Hypothalamus (tissue), 51 donors: ENCODE data around the gene GIMD1.
"Not testable (repeated sequence)": the region's sequence is repeated elsewhere in the genome, so short reads cannot be mapped to it uniquely, and the experiment has no call there.

Experiments
- DNase-seq, 51 donors: peaks; one replicate each; lab custom pipeline; 2025; lab: John Stamatoyannopoulos, UW

The GIMD1 gene

DNA sequence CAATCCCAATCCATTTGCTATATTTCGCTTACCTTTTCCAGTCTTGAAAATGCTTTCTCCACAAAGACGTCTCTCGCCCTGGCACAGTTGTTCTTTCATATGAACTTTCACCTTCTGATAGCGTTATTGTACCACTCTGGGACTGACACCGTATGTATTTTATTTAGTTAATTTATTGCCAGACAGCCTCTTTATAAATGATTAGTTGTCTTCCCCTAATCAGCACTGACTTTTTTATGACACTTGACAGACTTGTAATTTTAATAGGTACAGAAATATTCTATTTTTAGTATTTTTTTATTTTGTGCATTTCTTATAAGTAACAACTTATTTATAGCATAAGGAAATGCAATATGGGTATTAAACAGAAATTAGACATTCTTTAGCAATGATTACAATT lies at the start of gene GIMD1:
Gene GIMD1, minus strand, starts transcription at position 101 of the 400 bp plus-strand sequence. CDS start 1,343 bp downstream, outside the sequence.
- no peak for DNase-seq

DNA sequence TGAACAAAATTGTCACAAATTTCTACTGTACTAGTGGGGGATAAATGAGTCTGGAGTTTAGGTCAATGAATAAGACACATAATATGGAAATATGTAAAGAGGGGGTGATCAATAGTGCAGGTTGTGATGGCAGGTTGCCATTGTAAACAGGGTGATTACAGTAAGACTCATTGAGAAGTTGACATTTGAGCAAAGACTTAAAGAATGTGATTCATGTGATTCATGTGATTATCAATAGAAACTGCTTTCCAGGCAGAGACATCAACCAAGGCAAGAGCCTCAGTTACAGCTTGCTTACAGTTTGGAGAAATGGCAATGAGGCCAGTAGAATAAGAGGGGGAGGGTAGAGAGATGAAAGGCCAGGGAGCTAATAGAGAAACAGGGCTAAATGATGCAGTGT lies 45.8 kb upstream of the GIMD1 start:
- DNase-seq = no peak

DNA sequence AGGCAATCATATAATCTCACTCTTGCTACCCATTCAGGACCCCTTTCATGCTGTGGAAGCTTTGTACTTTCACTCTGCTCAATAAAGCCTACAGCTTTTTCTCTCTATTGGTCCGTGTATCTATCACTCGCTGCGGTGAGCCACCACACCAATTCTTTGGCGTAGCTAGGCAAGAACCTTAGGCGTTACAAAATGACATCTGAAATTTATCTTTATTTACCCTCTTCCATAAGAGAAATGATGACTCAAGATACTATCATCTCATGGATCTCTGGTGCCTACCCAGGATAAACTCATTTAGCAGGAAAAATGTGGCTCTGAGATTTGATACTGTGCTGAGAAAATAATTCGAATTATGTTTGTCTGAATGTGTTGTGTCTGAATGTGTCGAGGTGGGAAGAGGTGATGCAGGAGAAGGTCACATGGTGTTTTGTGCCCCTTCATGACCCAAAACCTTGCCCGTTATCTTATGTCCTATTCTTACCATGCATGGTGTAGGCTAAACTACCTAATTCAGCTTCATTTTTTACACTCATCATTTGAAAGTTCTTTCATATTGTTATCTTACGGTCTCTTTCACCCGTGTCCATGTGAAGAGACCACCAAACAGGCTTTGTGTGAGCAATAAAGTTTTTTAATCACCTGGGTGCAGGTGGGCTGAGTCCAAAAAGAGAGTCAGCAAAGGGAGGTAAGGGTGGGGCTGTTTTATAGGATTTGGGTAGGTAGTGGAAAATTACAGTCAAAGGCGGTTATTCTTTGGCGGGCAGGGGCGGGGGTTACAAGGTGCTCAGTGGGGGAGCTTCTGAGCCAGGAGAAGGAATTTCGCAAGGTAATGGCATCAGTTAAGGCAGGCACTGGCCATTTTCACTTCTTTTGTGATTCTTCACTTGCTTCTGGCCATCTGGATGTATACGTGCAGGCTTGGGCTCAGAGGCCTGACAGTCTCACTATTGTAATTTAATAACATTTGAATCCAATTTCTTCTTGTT lies 41.6 kb upstream of the GIMD1 start:
- no peak for DNase-seq

DNA sequence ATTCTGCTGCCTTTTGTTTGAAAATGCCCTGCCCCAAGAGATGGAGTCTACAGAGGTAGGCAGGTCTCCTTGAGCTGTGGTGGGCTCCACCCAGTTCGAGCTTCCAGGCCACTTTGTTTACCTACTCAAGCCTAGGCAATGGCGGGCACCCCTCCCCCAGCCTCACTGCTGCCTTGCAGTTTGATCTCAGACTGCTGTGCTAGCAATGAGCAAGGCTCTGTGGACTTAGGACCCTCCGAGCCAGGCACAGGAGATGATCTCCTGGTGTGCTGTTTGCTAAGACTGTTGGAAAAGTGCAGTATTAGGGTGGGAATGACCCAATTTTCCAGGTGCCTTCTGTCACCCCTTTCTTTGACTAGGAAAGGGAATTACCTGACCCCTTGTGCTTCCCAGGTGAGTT lies 39.4 kb upstream of the GIMD1 start:
- not testable (repeated sequence) for DNase-seq

DNA sequence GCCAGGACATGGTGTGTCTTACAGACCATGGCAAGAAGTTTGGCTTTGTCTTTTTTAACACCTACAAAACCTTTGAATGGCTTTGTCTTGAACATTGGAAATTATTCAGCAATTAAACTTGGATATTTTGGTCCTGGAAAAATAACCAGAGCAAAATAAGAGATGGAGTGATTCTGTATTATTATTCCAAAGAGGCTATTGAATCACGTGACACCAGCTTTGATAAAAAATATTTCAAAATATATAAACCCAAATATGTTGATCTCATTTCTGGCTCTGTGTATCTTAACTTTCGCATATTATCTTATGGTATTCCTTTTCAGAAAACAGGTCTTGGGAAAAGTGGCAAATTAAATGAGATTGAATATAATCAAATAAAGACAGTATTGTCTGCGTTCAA lies 32.6 kb upstream of the GIMD1 start:
- DNase-seq = no peak

DNA sequence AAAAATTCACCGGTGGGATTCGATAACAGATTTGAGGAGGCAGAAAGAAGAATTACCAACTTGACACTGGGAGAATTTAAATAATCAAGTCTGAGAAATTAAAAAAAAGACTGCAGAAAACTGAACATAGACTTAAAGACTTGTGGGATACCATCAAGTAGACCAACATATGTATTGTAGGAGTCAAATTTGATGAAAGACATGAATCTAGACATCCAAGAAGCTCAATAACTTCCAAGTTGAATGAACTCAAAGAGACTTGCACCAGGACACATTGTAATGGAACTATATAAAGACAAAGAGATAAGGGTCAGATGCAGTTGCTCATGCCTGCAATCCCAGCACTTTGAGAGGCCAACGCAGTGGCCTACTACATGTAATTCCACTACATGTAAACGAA lies 30.3 kb upstream of the GIMD1 start:
- not testable (repeated sequence) for DNase-seq

DNA sequence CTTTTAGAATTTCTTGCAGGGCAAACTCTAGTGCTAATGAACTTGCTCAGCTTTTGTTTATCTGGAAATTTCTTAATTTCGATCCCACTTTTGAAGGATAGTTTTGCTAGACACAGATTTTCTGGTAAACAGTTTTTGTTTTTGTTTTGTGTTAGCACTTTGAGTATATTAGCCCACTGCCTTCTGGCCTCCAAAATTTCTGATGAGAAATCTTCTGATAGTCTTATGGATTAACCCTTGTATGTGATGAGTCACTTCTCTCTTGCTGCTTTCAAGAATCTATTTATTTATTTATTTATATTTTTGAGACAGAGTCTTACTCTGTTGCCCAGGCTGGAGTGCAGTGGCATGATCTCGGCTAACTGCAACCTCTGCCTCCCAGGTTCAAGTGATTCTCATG lies 27.0 kb upstream of the GIMD1 start:
- DNase-seq = no peak

DNA sequence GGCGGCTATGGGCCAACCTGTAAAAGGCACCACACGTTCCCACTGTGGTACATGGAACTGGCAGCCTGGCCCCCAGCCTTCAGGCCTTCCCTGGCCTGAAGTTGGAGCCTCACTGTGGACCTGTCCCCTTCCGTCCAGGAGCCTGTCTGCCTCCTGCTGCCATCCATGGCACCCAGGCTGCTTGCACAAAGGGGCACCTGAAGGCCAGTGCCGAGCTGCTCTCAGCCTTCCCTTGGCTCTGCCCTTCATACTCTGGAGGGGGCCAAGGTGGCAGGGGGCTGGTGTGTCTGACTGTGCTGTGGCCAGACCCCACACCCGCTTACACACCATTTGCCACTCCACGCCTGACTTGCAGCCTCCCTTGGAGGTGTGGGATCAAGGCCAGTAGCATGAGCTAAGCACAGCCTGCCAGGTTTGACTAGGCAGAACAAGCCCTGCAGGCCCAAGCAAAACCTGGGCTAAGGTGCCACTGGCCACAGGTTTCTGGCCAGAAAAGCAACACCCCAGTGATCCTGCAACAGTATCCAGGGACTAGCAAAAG lies 17.3 kb upstream of the GIMD1 start:
- no peak for DNase-seq

DNA sequence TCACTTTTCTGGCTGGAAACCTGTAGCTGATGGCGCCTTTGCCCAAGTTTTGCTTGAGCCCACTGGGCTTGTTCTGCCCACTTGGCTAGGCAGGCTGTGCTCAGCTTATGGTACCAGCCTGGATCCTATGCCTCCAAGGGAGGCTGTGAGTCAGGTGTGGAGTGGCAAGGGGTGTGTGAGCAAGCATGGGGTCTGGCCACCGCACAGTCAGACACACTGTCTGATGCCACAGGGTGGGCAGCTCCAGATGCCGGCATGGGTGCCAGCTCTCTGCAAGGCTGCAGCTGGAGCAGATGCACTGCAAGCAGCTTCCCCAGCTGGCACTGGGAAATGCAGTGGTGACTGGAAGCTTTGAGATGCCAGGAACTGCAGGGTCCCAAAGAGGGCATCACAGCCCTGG lies 16.3 kb upstream of the GIMD1 start:
- DNase-seq = no peak

DNA sequence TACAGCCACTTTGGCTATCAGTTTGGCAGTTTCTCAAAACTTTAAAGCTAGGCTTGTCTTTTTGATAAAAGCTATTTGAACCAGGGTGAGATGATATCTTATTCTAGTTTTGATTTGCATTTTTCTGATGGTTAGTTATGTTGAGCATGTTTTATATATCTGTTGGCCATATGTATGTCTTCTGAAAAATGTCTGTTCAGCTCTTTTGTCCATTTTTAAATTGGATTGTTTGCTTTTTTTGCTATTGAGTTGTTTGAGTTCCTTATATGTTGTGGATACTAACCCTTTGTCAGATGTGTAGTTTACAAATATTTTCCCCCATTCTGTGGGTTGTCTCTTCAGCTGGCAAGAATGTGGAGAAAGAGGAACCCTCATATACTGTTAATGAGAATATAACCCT lies 11.6 kb upstream of the GIMD1 start:
- no peak for DNase-seq

DNA sequence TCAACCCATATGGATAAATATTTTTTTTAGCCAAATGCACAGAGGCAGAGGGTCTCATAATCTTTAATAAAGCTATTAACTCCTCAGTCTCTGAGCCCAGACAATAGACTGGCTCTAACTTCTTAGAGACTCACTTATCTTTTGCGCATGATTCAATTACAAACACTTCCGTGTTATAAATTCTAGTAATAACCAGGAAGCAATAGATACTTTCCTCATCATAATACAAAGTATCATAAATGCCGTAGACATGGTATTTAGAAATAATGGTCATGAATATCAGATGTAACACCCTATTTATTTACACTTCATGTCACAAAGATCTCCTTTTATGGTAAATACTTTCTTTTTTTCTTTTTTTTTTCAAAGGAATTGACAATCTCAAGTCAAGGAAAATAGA lies 4.4 kb upstream of the GIMD1 start:
- no peak for DNase-seq

DNA sequence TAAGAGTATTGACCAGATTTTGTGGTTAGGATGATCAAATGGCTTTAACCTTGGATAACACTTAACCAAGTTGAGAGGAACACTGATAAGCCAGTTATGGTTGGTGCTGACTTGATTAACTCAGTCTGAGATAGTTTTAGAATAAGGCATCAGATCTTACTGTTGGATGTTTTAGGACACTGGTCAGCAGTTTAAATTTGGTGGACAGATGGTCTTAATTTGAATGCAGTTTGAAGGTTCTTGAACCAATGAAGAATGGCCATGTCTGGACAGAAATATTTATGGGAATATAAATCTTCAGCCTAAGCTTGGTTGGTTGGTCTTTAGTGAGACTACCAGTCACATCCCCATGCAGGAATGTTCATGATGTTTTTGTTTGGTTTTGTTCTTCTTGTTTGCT lies 2.6 kb upstream of the GIMD1 start:
- no peak for DNase-seq

DNA sequence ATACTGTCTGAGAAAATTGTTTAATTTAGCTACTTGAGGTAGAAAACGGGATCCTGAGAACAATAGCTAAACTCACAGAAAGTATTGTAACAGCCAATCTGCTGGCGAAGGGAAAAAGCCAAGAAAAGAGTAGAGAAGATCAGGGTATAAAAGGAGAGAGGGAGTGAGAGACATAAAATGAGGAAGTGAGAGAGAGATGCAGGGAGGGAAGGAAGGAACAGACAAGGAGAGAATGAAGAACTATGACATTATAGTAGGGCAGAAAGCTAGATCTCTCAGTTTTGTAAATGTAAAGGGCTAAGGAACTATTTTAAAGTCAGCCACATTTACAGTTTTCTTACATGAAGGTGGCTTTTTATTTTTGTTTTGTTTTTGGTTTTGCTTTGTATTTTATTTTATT lies 1.6 kb upstream of the GIMD1 start:
- DNase-seq = no peak

DNA sequence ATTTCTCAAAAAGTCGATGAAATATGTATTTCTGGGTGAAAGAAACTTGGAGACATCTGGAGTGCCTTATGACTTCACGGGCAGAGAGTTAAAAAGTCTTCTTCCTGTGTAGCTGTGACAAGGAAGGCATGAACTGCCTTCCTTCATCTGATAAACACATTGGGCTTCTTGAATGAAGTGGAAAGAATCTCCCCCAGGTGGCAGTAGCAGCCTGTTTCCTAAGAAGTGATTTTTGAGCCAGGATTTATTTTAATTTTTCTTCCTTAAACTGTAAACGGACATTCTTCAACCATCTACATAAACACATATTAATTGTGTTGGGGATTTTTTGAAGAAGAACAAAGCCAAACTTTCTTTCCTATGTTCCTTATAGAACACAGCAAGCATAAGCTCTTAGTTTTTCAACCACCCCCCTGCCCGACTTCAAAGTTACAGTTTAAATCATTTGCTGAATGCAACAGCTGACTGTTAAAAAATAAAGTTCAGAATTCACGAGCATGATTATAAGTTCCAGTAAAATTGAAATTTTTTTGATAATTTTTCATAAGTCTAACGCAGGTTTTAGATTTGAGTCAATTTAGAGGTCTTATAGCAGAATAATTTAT lies 980 bp upstream of the GIMD1 start:
- peak in 6 of 51 donors; percentile 0 to 18 (median 2) for DNase-seq

DNA sequence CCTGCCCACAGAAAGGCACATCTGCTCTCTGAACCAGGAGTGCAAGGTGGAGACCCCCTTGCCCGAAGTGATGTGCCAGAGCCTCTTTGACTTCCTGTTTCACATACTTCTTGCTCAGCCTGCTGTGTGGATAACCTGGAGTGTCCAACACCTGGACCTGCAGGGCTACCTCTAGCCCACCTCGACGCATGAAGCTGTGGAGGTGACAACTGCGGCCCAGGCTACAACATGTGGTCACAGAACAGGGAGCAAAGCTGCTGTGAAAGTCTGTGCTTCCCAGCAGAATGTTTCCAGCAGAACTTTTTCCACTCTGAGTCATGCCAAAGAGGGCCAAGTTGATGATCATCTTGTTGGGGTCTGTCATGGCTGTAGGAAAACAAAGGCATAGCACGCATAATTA lies 1.5 kb downstream of the GIMD1 start:
- no peak for DNase-seq

DNA sequence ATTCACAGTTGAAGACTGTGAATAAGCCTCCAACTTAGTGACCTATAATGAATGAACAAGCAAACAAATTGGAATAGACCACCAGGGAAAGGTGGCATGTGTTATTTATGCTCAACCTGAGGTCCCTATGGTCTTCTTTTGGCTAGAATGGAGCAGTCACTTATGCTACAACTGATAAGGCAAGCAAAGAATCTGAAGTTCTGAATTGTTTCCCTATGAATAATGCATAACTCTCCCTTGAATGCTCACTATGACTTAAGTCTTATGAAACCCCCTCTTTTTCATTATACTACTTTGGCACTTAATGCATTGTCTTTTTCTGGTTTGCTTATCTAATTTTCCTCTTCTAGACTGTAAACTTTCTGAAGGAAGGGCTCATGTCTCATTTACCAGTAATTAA lies 2.6 kb downstream of the GIMD1 start:
- DNase-seq = no peak

DNA sequence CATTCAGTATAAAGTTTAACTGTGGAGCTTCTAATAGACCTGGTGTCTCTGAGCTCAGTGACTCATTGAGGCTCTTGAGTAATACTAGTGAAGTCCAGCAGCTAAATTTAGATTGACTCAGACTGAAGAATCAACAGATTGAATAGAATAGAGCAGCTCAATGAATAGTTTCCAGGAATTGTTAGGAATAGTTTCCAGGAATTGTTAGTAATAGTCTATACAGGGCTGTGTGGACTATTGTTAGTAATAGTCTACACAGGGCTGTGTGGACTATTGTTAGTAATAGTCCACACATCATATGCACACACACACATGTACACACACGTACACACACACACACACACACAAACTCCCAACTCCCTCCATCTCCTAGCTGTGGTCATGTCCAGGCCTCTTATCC lies 3.0 kb downstream of the GIMD1 start:
- no peak for DNase-seq

DNA sequence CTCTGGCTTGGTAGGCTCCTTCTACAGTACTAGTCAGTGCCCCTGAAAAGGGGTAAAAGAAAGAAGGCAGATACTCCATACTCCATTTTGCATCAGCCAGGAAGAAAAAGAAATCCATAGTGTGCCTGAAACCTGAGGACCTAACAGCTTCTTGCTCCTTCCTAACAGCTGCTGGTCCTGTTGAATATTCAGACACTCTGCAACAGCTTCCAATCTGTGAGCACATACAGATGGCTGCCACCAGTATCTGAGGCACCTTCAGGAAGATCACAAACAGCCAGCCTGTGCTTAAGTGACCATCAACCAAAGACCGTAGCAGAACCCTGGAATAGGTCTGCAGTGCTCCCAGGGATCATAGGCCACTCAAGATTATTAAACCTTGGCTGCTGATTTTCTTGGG lies 4.3 kb downstream of the GIMD1 start:
- no peak for DNase-seq

DNA sequence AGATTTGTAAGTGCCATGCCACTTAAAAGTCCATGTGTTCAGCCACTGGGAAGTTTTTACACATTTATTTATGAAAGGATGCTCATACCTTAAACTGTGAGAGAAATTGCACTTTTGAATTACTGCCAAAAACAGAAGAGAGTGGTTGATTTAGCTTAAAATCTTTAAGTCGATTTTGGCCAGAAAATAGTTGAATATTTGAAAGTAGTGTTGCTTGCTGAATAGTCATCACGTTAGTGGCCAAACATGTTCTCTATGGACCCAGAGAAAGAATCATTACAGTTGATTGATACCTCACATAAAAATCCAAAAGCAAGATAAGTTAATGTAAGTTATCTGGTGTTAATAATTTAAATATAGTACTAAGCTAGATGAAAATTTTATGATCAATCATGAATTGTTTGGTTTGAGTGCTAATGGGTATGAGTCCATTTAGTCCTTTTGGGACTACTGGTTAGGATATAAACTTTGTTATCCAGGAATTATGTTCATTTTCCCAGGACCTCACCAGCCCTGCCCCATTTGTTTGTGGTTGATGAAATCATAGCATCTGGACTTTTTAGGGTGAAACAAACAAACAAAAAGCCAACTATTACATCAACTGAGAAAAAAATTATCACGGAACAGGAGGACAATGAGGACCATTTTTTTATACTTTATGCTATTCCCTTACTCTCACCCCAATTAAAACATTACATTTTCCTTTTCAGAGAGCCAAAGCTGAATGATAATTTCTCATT lies 6.3 kb downstream of the GIMD1 start:
- DNase-seq = no peak

DNA sequence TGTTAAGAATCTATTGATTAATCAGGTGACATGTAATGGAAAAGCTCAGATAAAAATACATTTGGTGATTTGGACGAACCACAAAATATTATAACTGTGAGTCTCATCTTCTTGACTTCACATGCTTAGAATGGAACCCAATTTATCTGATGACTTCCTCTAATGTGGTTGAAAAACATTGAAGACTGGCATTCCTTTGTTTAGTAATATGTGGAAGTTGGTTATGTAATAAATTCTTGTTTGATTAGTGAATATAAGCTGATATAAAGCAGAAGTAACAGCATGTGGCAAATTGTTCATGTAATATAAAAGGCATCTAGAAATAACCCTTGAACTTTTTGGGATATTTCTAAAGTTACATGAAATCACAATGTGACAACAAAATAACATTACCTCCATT lies 9.7 kb downstream of the GIMD1 start:
- no peak for DNase-seq

DNA sequence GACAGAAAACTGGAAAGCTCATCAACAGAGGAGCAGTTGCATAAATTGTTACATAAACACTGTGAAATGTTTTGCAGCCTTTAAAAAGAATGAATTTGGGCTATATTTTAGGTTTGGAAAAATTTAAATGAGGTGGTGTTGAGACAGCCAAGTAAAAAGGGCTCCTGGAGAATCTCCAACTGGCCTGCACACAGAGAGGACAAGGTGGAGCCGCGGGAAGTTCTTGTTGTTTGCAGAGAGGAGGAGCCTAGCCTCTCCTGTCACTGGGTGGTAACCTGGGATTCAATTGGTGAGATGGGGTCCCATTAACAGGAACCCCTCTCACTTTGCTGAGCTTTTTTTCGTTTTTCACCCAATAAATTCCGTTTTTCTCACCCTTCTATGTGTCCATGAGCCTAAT lies 13.4 kb downstream of the GIMD1 start:
- peak in 1 of 51 donors; percentile 1 for DNase-seq
